NCI-H2196 treated with DMSO at 0.1 percent for 48 hours (cell line): ENCODE measurements around the gene RASSF9.
A peak's percentile ranks its signal among the peaks of the same experiment; 100 is the strongest.

Source experiments
- DNase-seq: peaks from one replicate; lab custom pipeline; 2025; ENCODE audit not compliant: unreplicated experiment; lab: John Stamatoyannopoulos, UW

RASSF9 gene

GRCh38 chr12:85836197-85837090, at the start of gene RASSF9:
TSS of gene RASSF9 (minus strand) at chr12:85836409. CDS start at chr12:85836201, 208 bp downstream.
- DNase-seq: no peak

GRCh38 chr12:85883763-85884162, 47.6 kb upstream of the RASSF9 start:
- DNase-seq: no peak

GRCh38 chr12:85877459-85877858, 41.2 kb upstream of the RASSF9 start:
- DNase-seq: no peak

GRCh38 chr12:85874031-85874461, 37.8 kb upstream of the RASSF9 start, which contains the start of gene NTS:
TSS of gene NTS (plus strand) at chr12:85874295. CDS start at chr12:85874404, 109 bp downstream.
- no peak for DNase-seq

- DNase-seq: peak; percentile 20
Measured at GRCh38 chr12:85872497-85873091, 36.4 kb upstream of the RASSF9 start.

- no peak for DNase-seq
Measured at GRCh38 chr12:85866986-85867776, 31.0 kb upstream of the RASSF9 start.

- no peak for DNase-seq
Measured at GRCh38 chr12:85865890-85866289, 29.7 kb upstream of the RASSF9 start.

- no peak for DNase-seq
Measured at GRCh38 chr12:85856966-85857365, 20.8 kb upstream of the RASSF9 start.

GRCh38 chr12:85855305-85855704, 19.1 kb upstream of the RASSF9 start:
- no peak for DNase-seq

- no peak for DNase-seq
Measured at GRCh38 chr12:85849344-85849743, 13.1 kb upstream of the RASSF9 start.

- no peak for DNase-seq
Measured at GRCh38 chr12:85843606-85844310, 7.5 kb upstream of the RASSF9 start.

GRCh38 chr12:85835426-85836196, 598 bp downstream of the RASSF9 start:
- DNase-seq: no peak

GRCh38 chr12:85834378-85834777, 1.8 kb downstream of the RASSF9 start:
- no peak for DNase-seq

- DNase-seq: no peak
Measured at GRCh38 chr12:85833579-85833978, 2.6 kb downstream of the RASSF9 start.

GRCh38 chr12:85831327-85831990, 4.8 kb downstream of the RASSF9 start:
- DNase-seq: no peak

GRCh38 chr12:85829391-85829790, 6.8 kb downstream of the RASSF9 start:
- no peak for DNase-seq

GRCh38 chr12:85828576-85828975, 7.6 kb downstream of the RASSF9 start:
- no peak for DNase-seq

GRCh38 chr12:85825746-85826145, 10.5 kb downstream of the RASSF9 start:
- no peak for DNase-seq

GRCh38 chr12:85823436-85824180, 12.6 kb downstream of the RASSF9 start:
- no peak for DNase-seq
